Femur (tissue), 1 donor: ENCODE measurements around the gene SPAG5.
"Not testable (repeated sequence)": the region's sequence is repeated elsewhere in the genome, so short reads cannot be mapped to it uniquely, and the experiment has no call there.

Experiments used
- DNase-seq: peaks from one replicate; pipeline ENCODE4 v3.0.0-alpha.2; 2017

The SPAG5 gene

DNA sequence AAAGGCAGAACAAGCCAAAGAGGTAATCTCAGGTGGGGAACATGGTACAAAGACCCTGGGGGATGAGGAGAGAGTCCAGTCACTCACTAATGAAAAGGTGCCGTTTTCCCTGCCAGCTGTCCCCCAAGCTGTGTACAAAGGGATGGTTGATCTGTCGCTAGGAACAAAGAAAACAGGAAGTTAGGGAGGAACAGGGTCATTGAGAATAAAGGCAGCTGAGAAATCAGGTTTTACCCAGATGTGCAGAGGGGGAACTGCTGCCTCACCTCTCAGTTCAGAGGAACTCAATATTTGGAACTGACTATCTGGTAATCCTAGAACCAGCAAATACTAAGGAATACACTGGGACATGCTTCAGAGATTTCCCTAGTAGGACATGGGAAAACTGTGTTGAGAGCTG lies 13.7 kb upstream of the SPAG5 start:
- no peak for DNase-seq

DNA sequence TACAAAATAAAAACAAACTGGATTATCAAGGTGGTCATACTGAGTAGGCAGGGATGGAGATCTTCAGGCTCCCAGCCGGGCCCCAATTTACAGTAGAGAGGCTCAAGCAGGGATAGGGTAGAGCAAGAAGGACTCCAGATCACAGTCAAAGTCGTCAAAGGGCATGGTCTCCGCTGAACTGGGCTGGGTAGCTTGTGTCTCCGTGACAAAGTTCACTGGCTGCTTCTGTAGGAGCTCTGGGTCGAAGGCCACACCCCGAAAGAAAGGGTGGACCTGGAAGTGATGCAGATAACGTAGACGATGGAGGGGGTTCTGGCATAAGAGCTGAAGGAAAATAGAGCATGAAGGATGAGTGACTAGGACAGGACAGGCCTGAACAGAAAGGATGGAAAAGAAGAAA lies 11.6 kb upstream of the SPAG5 start:
- no peak for DNase-seq

DNA sequence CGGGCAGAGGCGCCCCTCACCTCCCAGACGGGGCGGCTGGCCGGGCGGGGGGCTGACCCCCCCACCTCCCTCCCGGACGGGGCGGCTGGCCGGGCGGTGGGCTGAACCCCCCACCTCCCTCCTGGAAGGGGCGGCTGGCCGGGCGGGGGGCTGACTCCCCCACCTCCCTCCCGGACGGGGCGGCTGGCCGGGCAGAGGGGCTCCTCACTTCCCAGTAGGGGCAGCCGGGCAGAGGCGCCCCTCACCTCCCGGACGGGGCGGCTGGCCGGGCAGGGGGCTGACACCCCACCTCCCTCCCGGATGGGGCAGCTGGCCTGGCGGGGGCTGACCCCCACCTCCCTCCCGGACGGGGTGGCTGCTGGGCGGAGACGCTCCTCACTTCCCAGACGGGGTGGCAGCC lies 5.2 kb upstream of the SPAG5 start:
- not testable (repeated sequence) for DNase-seq

DNA sequence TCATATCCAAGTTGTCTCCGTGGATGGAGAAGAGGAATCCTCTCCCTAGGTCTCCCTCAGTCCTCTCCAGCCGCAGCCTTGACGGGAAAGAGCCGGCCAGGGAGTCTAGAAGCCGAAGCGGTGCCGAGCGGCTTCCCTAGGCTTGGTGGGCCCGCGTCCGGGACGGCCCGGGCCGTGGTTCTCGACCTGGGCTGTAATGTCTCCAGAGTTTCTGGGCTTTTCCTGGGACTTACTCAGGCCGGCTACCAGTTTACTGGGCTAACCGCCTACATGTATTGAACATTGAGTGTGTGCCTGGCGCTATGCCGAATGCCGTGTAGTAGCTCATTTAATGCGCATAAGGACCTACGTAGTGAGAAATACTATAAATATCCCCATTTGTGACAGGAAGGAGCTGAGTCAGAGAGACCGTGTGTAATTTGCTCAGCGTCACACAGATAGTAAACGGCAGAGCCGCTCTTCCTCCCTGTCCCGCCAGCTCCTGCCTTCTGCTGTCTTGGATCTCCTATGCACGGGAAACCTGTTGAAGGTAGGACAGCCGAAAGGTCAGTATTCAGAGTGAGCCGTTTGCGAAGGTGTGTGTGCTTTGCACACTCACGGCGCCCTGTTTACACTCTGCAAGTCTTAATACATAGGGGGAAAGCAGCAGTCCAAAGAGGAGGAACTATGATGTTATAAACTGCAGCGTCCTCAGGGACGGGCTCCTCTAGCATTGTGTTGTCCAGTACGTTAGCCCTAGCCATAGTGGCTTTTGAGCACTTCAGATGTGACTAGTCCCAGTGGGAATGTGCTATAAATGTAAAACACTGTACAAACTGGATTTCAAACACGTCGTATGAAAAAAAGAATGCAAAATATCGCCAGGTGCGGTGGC lies 723 bp upstream of the SPAG5 start:
- DNase-seq = peak; percentile 78

DNA sequence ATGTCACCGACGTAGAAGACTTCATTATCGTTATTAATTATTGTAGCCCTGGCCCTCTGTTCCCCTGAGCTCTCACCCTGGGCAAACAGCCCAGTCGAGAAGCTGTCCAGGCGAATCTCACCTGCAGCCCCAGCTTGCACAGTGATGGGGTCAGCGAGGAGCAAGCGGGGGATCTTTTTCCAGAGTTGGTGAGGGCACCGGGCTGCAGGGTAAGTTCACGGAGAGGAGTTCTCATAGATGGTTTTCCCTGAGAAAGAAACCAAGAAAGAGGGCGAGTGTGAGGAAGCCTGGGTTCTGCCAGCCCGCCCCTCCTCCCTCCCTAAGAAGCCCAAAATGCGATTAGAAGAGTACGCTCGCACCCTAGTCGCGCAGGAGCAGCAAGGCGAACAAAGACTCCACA lies 436 bp downstream of the SPAG5 start:
- no peak for DNase-seq

DNA sequence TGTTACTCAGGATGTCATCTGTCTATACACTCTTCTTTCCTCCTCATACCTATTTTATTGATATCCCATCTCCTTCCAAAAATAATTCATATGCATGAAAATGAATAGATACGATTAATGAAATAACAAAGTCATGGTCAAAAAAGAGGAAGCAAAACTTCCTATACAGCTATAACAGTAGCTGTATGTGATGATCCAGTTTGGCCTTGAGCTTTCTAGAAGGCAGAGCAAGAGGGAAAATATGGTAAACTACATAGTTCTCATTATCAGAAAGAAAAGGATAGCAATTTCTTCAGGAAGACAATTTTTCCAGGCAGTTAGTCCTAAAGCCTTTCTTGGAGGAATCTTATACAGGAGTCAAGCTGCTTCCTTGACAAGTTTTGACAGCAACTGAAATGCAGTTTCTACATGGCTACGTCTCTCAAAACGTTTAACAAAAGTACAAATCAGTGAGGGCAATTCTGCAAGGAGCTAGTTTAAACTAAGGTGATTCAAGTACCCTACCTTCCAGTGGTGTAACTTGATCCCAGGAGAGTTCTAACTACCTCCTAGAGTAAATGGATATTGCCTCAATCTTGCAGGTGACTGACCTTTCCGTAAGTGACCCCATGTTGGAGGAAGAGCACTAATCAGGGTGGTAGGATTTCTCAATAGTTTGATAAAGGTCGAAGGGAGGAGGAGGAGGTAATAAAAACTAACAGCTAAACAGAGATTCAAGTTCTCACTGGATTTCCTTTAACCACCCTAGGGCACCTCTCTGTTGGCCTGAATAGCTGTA lies 1.0 kb downstream of the SPAG5 start:
- no peak for DNase-seq

DNA sequence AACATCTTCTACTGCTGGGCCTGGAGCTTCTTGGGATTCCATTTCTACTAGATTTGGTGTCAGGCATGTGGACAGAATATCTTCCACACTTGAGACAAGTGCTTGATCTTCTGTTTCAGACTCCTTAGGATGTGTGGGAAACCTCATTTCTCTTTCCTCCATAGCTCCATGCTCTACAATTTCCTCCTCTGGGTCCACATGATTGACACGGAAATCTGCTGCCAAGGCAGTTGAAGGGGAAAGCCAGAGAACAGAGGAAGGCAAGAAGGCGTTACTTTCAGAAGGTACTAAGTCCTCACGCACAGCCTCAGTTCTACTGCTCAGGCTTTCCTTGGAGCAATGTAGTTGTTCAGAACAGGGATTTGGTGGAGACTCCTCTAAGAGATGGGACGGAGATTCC lies 6.6 kb downstream of the SPAG5 start:
- DNase-seq = no peak

DNA sequence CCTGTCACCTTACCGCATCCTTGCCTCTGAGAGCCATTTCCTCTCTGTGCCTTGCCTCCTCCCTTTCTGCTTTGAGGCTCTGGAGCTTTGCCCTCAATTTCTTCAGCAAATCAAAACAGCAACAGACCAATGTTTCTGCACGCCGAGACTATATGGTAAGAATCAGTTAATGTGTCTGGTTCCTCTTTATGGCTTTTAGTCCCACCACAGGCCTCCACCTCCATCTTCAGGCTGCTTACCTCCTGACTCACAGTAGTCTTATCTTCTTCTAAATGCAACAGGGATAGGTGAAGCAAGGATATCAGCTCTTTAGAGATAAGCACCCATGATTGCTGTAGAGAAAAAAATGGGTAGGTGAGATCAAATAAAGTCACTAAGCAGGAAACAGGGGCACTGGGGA lies 13.0 kb downstream of the SPAG5 start:
- no peak for DNase-seq

DNA sequence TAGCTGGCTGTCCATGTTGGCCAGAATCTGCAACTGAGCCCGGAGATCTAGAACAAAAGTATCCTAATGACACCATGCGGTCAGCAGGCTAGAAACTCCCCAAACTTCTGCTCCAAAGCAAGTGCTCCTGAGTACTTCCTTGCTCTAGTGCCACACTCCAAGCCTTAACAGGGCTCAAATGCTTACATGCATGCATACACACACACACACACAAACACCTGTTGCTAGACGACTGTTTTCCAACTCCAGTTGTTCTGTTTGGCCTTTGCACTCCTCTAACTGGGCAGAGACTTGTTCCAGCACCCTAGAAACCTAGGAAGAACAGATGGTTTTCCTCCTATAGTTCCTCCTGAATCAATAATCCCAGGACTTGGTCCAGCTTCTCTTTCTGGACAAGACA lies 14.4 kb downstream of the SPAG5 start:
- DNase-seq = no peak

DNA sequence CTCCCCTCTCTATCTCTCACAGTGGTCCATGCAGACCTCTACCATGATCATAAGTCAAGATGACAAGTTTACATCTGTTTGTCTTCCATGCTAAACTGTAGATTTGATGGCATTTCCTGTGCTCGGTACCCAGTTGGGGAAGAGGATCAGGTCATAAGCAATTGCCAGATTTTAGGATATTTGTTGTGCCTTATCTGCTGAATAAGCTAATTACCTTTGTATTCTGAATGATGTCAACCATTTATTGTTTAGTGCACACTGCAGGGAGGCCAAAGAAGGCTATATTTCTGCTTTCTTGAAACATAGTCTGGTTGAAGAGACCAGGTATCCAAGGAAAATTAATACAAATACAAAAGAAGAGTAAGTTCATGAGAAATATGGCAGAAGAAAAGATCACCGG lies 16.3 kb downstream of the SPAG5 start:
- no peak for DNase-seq

DNA sequence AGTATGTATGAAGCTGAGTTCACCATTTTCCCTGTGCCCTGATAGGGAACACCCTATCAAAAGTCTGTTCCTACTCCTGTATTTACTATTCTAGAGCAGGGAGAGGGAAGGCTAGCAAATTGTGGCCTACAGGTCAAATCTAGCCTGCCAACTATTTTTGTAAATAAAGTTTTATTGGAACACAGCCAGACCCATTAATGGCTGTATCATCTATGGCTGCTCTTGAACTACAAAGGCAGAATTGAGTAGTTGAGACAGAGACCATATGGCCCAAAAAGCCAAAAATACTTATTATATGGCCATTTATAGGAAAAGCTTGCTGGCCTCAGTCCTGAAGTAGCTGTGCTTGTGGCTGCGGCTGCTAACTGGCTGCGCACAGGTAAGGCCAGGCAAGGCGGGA lies 17.9 kb downstream of the SPAG5 start:
- no peak for DNase-seq

DNA sequence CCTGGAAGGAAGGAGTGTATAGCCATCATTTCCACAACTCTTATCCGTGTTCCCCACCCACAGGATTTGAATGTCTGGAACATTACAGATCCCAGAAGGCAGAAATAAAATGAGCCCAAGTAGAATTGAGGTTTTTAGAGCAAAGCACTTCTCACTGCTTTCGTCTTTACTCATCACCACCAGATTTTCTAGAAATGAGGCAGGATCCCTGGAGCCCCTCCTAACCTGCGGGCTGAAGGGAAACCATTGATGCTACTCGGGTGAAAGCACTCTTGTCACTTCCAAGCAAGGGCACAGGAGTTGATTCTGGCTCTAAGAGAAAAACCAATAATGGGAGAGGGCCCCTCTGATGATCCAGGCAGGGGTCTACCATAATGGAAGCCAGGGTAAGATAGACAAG lies 19.3 kb downstream of the SPAG5 start:
- DNase-seq = no peak

DNA sequence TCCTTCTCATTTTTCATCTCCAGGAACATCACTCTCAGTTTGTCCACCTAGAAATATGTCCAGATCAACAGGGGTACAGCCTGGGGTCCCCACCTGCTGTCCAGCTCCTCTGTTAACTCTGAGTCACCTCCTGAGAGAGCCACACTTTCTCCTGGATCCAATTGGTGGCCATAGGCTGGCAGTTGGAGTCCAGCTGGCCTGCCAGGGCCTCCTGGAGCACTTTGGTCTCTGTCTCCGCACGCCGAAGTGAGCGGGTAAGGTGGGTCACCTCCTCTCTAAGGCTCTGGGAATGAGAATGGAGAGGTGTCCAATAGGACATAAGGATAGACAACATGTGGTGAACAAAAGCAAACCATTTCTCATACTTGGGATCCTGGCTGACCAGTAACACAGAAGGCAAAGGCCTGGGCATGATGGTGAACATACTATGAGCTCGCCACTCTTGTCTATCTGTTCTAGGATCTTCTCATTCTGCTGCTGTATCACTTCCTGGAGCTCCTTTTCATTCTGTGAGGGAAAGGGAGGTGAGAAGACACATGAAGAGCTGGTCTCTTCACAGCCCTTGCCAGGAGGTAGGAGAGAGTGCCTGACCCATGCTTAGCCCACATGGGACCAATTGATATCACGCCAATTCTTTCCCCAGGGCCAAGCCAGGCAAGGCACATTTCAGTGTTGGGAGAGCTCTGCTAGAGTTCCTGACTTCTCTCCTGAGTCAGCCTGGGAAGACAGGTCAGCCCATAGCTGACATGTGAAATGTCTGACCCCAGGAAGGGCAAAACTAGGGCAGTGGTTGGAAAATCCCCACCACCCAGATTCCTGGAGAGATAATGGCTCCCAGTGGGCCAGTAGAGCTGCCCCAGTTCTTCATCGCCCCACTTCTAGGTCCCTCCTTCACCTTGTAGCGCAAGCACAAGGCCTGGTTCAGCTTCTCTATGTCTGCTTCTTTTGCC lies 20.3 kb downstream of the SPAG5 start:
- no peak for DNase-seq

DNA sequence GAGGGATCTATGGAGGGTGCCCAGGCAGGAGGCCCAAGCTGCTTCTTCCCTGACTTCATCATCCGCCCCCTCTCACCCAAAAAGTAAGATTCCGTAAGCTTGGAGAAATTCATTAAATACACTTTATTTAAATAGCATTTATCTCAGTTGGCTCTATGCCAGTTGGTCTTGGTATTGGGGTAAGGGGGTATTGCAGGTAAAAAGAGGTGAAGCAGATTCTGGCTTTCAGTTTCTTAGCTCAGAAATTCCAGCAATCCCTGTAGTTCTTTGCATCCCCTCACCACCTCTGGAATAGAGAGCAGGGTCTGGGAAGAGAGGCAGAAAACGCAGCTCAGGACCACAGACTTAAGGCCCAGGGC lies 21.4 kb downstream of the SPAG5 start:
- DNase-seq = no peak

DNA sequence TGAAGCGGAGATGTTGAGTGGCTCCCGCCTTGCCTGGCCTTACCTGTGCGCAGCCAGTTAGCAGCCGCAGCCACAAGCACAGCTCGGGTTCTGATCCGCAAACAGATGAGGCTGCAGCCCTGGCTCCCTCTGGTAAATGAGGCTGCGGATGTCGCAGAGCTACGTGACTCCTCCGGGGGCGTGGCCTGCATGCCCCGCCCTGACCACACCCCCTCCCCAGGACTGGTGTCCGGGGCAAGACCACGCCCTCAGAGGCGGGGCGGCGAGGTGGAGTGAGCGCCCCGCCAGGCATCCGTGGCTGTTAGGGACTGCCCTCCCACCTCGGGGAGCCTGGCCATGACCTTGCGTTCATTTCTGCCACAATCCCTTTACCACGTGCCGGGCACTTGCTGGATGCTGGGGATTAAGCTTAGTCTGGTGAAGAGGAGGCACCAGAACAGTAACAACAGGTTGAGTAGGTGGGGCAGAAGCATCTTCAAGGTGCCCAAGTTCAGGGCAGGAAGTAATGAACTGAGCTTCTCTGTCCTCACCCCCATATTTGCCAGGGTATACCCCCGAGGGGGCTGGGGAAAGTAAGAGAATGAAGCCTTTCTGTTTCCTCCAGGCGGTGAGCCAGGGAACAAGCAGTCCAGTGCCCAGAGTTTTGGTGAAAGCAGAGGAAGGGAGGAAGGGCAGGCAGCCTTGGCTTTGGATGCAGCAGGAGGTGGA lies 21.9 kb downstream of the SPAG5 start, which contains the start of gene ALDOC:
Gene ALDOC (minus strand): TSS at position 138 of the 708 bp plus-strand sequence. CDS start 1,363 bp downstream, outside the sequence.
- peak; percentile 93 for DNase-seq

DNA sequence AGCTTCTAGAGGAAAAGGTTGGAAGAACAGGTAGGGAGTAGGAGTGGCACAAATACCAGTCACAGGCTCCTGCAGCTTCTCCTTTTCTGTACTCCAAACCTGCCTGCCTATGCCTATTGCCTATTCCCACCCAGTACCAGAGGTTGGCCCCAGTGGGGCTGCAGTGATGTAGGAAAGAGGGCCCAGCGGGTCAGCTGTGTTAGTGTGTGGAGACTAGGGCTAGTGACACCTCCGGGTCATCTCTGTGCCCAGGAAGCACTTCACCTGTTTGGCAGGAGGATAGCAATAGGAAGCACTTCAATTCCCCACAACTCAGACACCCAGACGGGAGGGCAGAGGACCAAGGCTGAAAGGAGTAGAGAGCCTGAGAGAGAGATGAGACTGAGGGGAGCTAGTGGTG lies 22.8 kb downstream of the SPAG5 start:
- DNase-seq = not testable (repeated sequence)

DNA sequence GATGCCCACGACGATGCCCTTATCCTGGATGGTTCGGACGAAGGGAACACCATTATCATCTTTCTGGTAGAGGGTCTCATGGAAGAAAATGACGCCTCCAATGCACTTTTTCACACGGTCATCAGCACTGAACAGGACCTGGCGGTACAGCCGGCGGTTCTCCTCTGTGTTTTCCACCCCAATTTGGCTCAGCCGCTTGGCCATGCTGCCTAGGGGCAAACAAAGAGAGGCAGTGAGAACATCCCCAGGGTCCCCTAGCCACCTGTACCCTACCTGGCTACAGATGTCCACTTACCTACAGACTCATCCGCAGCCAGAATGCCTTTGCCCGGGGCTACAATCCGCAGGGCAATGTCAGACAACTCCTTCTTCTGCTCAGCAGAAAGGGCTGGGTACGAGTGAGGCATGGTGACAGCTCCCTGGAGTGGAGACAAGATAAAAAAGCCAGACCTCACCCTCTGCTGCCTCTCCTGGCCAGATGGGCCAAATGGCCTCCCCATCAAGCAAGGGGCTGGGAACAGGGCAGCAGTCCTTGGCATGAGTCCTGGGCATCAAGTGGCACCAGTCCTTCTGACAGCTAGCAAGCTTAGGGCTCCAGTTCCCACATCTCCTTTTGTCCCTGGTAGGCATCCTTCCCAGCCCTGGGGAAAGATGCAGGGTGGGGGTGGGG lies 23.6 kb downstream of the SPAG5 start:
- no peak for DNase-seq

DNA sequence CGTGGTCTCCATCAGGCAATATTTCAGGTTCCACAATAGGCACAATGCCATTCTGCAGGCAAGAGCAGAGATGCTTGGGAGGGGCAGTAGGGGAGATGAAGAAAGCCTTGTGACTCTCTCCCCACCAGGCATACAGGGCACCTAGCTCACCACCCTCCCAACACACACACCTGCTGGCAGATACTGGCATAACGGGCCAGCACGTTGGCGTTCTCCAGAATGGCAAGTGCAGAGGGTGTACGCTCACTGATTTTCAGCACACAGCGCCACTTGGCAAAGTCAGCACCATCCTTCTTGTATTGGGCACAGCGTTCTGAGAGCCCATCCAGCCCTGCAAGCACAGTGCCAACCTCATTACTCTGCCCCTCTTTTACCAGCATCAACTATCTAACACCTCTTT lies 24.3 kb downstream of the SPAG5 start:
- DNase-seq = no peak

DNA sequence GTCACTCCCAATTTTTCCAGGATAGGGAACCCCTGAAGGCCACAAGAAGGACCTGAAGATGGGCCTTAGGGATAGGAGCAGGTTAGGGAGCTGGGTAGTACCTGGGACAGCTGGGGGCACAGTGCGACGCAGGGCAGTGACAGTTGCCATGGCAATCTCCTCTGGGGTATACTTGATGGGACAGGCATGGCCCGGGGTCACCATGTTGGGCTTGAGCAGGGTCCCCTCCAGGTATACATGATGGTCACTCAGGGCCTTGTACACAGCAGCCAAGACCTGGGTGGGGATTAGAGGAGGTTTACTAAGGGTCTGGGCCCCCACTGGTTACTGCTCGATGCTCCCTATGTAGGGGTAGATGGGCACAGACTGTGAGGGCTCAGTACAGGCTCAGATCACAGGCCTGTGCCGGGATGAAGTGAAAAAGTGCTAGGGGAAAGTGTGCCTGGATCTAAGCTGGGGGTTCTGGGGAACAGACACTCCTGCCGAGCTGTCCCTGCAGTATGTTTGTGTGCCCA lies 24.8 kb downstream of the SPAG5 start:
- no peak for DNase-seq

DNA sequence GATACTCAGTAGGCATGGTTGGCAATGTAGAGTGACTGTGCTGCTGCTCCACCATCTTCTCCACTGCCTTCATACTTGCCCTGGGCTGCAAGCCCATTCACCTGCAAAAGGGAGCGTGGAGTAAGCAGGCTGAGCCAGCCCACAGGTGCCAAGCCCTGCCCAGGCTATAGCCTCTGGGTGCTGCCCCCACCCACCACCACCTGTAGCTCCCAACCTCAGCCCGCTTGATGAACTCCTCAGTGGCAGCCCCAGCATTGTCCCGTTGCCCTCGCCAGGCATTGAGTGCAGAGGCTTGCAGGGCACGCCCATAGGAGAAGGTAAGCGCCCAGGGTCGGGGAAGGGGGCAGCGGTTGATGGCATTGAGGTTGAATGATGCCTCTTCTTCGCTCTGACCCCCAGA lies 25.3 kb downstream of the SPAG5 start:
- no peak for DNase-seq

DNA sequence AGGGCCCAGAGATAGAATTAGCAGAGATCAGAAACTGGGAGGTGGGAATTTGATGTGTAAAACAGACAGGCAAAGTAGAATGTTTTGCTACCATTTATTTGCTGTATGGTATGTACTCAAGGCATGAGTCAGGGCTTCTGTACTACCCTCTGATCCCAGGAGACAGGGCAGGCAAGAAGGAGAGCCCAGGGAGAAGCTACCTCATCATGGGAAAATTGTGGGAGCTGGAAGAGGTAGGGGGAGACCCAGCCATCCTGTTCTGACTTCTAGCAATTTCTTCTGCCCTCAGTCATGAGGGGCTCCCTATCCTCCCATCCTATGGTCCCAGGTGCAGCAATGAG lies 25.8 kb downstream of the SPAG5 start:
- DNase-seq = no peak
